Lung (tissue), 12 donors: ENCODE results near the gene NAGA. TPM values are rescaled to one million over a fixed set of nuclear protein-coding genes. Genes with fewer than 3 reads are reported as not detected.

ENCODE experiments used
- ATAC-seq: fragments of 200-7000 bp; cut with Tn5 transposase; one replicate; pipeline ENCODE4 v1.9.1; 2020; ENCODE audit warnings: moderate number of reproducible peaks; ENCODE audit not compliant: insufficient read depth, low FRiP score
- DNase-seq, 3 donors: peaks; one replicate each; pipeline ENCODE4 v3.0.0-alpha.2; 2013 to 2017
- H3K27ac ChIP-seq, 2 donors: one replicate each; pipeline ENCODE4 v1.5.1; 2013; ENCODE audit warnings: mild to moderate bottlenecking in 2 of 2, moderate library complexity in 2 of 2, control low read depth in 1 of 2, inconsistent platforms in 1 of 2, low read depth in 1 of 2, low read length in 1 of 2
- H3K27me3 ChIP-seq, 3 donors: one replicate each; pipeline ENCODE4 v1.5.1; 2013; ENCODE audit warnings: low read length in 2 of 3; ENCODE audit not compliant: control insufficient read depth in 3 of 3, insufficient read depth in 3 of 3
- H3K36me3 ChIP-seq, 4 donors: one replicate each; pipeline ENCODE4 v1.5.1; 2013; ENCODE audit warnings: low read length in 4 of 4, mild to moderate bottlenecking in 1 of 4, moderate library complexity in 1 of 4; ENCODE audit not compliant: control insufficient read depth in 4 of 4, insufficient read depth in 4 of 4
- H3K4me1 ChIP-seq, 5 donors: one replicate each; pipeline ENCODE4 v1.5.1; 2013; ENCODE audit warnings: low read length in 5 of 5, mild to moderate bottlenecking in 2 of 5, moderate library complexity in 1 of 5; ENCODE audit not compliant: control insufficient read depth in 5 of 5, insufficient read depth in 5 of 5
- H3K4me3 ChIP-seq: one replicate; pipeline ENCODE4 v1.5.1; 2013; ENCODE audit warnings: mild to moderate bottlenecking, control low read depth, moderate library complexity
- H3K9ac ChIP-seq, 2 donors: one replicate each; pipeline ENCODE4 v1.5.1; 2013; ENCODE audit warnings: low read length in 2 of 2, control low read depth in 1 of 2; ENCODE audit not compliant: insufficient read depth in 1 of 2
- H3K9me3 ChIP-seq, 4 donors: one replicate each; pipeline ENCODE4 v1.5.1; 2013; ENCODE audit warnings: low read length in 3 of 4, mild to moderate bottlenecking in 1 of 4, moderate library complexity in 1 of 4; ENCODE audit not compliant: control insufficient read depth in 4 of 4, insufficient read depth in 3 of 4
- CTCF ChIP-seq: IDR thresholded peaks from 2 replicates; pipeline ENCODE4 v1.5.1; 2012; ENCODE audit warnings: mild to moderate bottlenecking; ENCODE audit errors: control extremely low read depth, extremely low read depth
- WGBS, 2 donors: extraction: QIAGEN DNeasy Blood & Tissue Kit; methylation state at CpG; one replicate each; pipeline ENCODE4 v1.1.7; 2013; 5-methylcytosine and 5-hydroxymethylcytosine counted together
- polyA plus RNA-seq, 2 donors: library from polyadenylated mRNA; stranded (reverse); fragments of 200-250 nt; gene quantifications; one replicate each; pipeline ENCODE4 v1.2.1, GENCODE V29; 2013
- total RNA-seq, 2 donors: library from RNA; depleted of rRNA in 1 of 2; stranded (reverse); fragments of >200 nt in 1 of 2; gene quantifications; one replicate each; pipeline ENCODE4 v1.2.1, GENCODE V29; 2014 to 2021
- donor health status: control.
- donor health status: control.
- donor health status: Bipolar disorder and iron deficiency.
- donor health status: healthy.
- donor health status: DM: yes; HTN: yes; CAD: no.

NAGA gene
- total and polyA plus RNA-seq, 4 donors = 9.9 to 48.0 (median 39.6) TPM

DNA sequence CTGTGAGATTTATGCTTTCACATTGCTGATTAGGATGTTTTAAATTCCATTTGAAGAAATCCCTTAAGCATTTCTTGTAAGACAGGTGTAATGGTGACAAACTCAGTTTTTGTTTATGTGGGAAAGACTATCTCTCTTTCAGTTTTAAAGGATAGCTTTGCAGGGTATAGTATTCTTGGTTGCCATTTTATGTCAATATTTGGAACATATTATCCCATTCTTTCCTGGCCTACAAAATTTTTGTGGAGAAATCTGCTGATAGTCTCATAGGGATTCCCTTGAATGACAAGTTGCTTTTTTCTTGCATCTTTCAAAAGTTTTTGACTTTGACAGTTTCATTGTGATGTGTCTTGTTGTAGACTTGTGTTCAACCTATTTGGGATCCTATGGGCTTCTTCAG is 28.8 kb downstream of the NAGA start:
- Histone ChIP-seq H3K27ac (no peak overlapping the region), H3K9ac (no peak overlapping the region), H3K27me3 (no peaks in the 10 kb centered on the region), H3K36me3 (no peaks in the 10 kb centered on the region), H3K9me3 (peaks cover 0 to 4% (median 0%) of the 10 kb centered on the region in 4 donors), H3K4me3 (no peak overlapping the region), H3K4me1 (no peaks in the 10 kb centered on the region)
- DNase-seq = no peak
- ATAC-seq = no peak
- TF ChIP-seq CTCF = no peak

DNA sequence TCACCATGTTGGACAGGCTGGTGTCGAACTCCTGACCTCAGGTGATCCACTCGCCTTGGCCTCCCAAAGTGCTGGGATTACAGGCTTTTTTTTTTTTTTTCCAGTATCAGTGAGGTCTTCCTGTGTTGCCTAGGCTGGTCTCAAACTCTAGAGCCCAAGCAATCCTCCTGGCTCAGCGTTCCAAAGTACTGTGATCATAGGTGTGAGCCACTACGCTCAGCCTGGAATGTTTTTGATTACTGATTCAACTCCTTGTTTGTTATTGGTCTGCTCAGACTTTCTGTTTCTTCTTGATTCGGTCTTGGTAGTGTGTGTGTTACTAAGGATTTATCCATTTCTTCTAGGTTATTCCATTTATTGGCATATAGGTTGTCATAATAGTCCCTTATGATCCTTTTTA is 31.3 kb downstream of the NAGA start:
- DNase-seq (no peak), ATAC-seq (no peak)
- Histone ChIP-seq H3K4me3 (no peak overlapping the region), H3K9ac (no peak overlapping the region), H3K27me3 (no peaks in the 10 kb centered on the region), H3K36me3 (no peaks in the 10 kb centered on the region), H3K27ac (no peak overlapping the region), H3K4me1 (no peaks in the 10 kb centered on the region), H3K9me3 (peaks cover 0 to 4% (median 0%) of the 10 kb centered on the region in 4 donors)
- 97% methylated on average over 5 of the region's 5 CpGs for WGBS, 2 donors
- no peak for TF ChIP-seq CTCF

DNA sequence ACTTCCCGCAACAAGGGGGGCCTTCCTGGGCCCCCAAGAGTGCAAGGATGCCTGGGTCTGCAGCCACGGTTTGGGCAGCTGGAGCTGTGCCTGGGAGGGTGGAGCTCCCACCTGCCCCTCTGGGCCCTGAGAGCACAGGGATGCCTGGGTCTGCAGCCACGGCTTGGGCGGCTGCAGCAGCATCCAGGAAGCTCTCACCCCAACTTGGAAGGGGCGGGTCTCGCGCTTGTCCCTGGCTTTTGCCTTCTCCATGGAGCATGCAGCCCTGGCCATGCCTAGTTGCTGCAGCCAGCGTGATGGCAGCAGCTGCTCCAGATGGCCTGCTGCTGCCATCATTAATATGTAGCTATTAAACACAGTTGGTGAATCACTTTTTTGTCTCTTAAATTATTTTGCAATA is 35.4 kb downstream of the NAGA start:
- ATAC-seq (no peak), DNase-seq (no peak)
- Histone ChIP-seq H3K9me3 (peaks cover 0 to 6% (median 1%) of the 10 kb centered on the region in 4 donors), H3K36me3 (no peaks in the 10 kb centered on the region), H3K9ac (no peak overlapping the region), H3K27me3 (no peaks in the 10 kb centered on the region), H3K4me3 (no peak overlapping the region), H3K27ac (no peak overlapping the region), H3K4me1 (no peaks in the 10 kb centered on the region)
- no peak for TF ChIP-seq CTCF
- WGBS, 2 donors = 87 to 93% methylated on average over 8 of the region's 8 CpGs
